GM19099 (cell line): Measurements from ENCODE around the gene SPAG16.

Source experiments
- POLR2A ChIP-seq: IDR thresholded peaks from 3 replicates; pipeline ENCODE4 v1.6.1; 2011; ENCODE audit warnings: low read depth; ENCODE audit not compliant: insufficient read length; ENCODE audit errors: extremely low read depth

SPAG16 gene

DNA sequence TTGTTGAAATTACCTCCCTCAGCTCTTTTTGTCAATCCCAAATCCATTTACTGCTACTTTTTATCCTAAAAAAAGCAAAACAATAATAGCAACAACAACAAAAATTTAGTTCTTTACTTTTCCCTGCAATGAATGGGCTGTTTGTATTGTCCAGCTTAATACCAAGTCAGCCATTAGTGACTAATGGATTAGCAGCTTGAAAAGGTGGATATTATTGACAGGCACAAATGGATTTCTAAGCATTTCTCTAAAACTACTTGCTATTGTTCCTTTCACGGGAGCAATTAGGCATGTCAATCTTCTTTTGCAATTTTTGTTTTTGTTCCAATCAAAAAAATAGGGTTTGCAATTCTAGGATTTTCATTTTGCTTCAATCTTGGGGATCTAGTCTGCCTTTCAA is 32.1 kb upstream of the SPAG16 start:
- no peak for TF ChIP-seq POLR2A

DNA sequence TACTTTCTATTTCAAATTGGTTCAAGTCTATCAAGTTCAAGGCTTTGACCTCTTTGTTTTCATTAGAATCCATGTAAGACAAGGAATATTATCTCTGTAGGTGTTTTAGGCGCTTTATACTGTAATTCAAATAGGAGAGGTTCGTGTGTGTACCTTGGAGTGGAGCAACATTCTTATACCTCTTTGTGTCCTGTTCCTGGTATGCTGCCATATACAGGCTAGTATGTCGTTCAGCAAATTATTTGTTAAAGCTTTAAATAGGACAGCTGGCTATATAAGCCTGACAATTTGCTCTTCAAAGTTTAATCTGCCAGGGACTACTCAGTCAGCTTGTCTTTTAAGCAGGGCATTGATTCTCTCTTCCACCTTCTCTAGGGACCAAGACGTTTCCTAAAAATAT is 31.1 kb upstream of the SPAG16 start:
- no peak for TF ChIP-seq POLR2A

DNA sequence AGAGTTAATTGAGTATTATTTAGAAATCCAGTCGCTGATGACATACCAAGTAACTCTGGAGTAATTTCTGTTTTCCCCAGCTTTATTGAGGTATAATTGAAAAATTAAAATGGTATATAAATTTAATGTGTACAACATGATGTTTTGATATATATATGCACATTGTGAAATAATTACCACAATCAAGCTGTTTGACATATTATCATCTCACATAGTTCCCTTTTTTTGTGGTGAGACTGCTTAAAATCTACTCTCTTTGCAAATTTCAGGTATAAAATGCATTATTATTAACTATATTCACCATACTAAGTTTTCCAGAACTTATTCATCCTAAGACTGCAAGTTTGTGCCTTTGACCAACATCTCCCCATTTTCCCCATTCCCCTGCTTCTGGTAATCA is 25.0 kb upstream of the SPAG16 start:
- no peak for TF ChIP-seq POLR2A

GRCh38 chr2:213261237-213261636 is 23.0 kb upstream of the SPAG16 start:
- TF ChIP-seq POLR2A = no peak

GRCh38 chr2:213261715-213262114 is 22.5 kb upstream of the SPAG16 start:
- TF ChIP-seq POLR2A = no peak

GRCh38 chr2:213265679-213266078 is 18.6 kb upstream of the SPAG16 start:
- no peak for TF ChIP-seq POLR2A

GRCh38 chr2:213266421-213266820 is 17.8 kb upstream of the SPAG16 start:
- no peak for TF ChIP-seq POLR2A

- TF ChIP-seq POLR2A = no peak
These were observed 12.3 kb upstream of the SPAG16 start for GRCh38 chr2:213271947-213272346.

- TF ChIP-seq POLR2A = no peak
These were observed 10.1 kb upstream of the SPAG16 start for GRCh38 chr2:213274143-213274542.

- no peak for TF ChIP-seq POLR2A
These were observed 9.0 kb upstream of the SPAG16 start for GRCh38 chr2:213275265-213275664.

- no peak for TF ChIP-seq POLR2A
These were observed 5.1 kb upstream of the SPAG16 start for GRCh38 chr2:213279116-213279620.

DNA sequence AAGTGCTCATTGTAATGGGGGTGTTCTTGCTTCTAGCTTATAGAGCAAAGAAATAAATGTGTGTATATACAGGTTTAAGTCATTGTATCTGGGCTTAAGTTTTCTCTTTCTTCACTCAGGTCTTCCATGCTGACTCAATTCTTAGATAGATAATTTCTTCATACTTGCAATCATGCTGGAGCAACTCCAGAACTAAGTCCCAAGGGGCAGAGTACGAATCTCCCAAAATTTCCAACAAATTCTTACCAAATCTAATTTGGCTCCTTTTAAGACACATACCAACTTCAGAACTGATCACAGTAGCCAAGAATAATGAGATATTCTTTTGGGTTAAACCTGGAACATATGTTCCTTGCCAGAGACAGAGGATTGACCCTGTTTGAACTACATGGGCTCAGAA is 4.3 kb upstream of the SPAG16 start:
- TF ChIP-seq POLR2A = no peak

DNA sequence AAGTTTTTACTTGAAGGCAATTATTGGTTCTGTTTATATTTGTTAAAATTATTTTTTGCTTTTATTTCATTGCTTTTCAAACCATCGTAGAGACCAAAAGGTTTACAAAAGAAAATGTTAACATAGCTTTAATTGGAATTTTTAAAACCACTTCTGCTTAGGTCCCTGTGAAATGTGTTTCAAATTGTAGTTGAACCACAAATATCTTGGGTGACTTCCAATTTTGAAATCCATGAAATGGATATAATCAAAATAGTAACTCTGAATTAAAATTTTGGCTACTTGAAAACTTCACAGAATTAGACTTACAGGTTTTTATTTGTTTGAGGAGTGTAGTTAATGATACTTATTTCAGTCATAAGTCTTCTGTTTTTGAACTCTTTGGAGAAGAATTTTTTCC is 3.1 kb upstream of the SPAG16 start:
- no peak for TF ChIP-seq POLR2A

GRCh38 chr2:213285404-213285803 is 1.1 kb downstream of the SPAG16 start:
- TF ChIP-seq POLR2A = no peak

DNA sequence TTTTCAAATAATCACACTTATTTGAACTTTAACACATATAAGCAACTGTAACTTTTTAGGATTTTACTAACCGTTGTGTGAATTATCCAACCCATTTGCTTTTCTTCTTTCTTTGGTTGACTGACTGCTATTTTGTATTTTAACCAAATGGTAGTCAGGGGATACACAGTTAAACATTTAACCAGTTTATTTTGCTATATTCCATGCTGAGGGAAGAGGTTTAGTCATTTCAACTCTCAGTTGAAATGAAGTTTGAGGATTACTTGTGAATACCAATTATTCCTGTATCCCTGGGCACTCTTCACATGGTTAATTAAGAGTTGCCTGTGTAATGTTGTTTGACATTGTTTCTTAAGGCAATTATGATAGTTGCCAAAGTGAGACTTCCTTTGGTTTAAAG is 1.9 kb downstream of the SPAG16 start:
- TF ChIP-seq POLR2A = no peak

GRCh38 chr2:213288913-213289700 is 4.8 kb downstream of the SPAG16 start:
- no peak for TF ChIP-seq POLR2A

- no peak for TF ChIP-seq POLR2A
These were observed 6.2 kb downstream of the SPAG16 start for GRCh38 chr2:213290501-213290900.
